Measurements from ENCODE around the gene KRTAP10-4. TPM values are rescaled to one million over a fixed set of nuclear protein-coding genes. Genes with fewer than 3 reads are reported as not detected.
"Not testable (repeated sequence)": the region's sequence is repeated elsewhere in the genome, so short reads cannot be mapped to it uniquely, and the experiment has no call there.

Gene KRTAP10-4
- total RNA-seq, 1 experiment from 2014 or later = not detected

DNA sequence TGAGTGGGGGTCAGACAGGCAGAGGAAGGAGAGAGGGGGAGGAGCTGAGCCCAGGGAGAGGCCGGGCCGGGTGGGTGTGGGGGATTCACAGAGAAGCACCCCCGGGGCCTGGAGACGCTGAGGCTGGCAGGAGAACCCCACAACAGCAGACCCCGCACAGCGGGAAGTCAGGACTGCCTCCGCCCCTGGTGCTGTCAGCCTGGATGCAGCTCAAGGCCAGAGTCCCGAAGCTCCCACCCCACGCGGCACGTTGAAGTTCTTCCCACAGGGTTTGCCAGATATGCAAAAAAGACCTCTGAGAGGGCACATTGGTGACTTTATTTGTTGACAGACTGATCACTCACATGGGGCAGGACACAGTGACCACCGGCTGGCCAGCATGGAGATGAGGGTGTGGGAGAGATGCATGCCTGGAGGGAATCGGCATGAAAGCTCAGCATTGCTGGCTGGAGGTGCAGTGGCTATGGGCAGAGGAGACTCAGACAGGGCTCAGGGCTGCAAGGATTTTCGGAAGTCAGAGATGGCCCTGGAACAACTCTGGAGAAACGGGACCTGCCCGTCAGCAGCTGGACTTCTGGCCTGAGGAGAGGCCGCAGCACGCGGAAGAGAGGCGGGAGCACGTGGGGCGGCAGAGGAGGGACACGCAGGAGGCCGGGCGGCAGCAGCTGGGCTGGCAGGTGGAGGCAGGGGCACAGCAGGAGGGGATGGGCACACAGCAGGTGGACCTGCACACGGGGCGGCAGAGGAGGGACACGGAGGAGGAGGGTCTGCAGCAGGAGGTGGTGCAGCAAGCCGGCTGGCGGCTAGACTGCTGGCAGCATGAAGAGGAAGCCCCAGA, 15.8 kb upstream of the KRTAP10-4 start:
- no peak for DNase-seq (ENCODE audit: low read depth)

DNA sequence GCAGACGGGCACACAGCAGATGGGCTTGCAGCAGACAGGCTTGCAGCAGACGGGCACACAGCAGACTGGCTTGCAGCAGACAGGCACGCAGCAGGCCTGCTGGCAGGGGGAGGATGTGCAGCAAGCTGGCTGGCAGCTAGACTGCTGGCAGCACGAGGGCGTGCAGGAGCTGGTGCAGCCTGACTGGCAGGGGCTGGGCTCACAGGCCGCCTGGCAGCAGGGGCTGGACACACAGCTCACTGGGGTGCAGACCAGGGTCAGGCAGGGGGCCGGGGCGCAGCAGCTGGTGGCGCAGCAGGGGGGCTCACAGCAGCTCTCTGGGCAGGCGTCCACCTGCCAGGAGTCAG, 15.2 kb upstream of the KRTAP10-4 start:
- DNase-seq (ENCODE audit: low read depth) = not testable (repeated sequence)

DNA sequence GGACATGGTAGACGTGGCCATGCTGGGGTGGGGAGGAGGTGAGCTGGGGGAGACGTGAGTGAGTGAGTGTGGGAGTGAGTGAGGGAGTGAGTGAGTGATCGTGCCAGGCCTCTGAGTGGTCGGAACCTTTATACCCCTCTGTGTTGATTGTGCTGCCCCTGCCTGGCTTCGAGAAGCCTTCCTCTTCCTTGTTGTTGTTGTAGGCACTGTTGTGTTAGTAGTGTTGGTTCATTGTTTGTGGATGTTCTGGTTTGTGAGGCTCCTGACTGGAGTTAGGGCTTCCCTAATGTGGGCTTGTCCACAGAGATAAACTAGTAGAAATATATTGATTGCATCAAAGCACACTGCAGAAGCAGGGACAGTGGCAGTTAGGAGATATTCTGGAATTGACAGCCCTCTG, 14.8 kb upstream of the KRTAP10-4 start, which contains the start of gene KRTAP10-3:
TSS of gene KRTAP10-3 (minus strand) at position 101 of the 400 bp plus-strand sequence. CDS start at position 21, 80 bp downstream.
- DNase-seq (ENCODE audit: low read depth) = no peak

DNA sequence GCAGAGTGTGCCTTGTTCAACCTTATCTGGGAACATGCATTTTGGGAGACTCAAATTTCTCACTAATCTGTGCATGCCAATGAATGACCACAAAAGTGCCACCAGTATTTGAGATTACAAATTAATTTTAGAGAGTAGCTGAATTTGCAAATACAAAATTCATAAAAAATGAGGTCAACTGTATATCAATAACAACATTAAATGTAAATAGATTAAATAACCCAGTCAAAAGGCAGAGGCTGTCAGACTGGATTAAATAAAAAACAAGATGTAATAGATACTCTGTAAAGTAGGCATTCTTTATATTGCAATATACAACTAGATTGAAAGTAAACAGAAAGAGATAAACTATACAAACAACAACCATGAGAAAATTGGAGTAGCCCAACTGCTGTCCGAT, 9.4 kb upstream of the KRTAP10-4 start:
- no peak for DNase-seq (ENCODE audit: low read depth)

DNA sequence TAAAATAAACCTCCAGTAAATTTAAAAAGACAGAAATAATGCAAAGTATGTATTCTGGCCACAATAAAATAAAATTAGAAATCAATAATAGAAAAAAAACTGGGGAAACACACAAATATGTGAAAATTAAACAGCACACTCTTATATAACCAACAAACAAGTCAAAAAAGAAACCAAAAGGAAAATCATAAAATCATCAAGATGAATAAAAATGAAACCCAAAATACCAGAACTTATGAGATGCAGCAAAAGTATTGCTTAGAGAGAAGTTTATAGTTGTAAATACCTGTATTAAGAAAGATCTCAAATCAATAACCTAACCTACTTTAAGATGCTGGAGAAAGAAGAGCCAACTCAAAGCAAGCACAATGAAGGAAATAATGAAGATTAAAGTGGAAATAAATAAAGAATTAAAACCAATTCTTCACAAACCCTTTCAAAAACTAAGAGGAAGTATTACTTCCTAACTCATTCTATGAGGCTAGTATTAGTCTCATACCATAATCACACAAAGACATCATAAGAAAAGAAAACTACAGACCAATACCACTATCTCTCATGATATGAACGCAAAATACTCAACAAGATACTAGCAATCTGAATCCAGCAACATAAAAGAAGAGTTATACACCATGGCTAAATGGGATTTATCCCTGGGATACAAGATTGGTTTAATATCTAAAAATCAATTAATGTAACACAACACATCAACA, 8.5 kb upstream of the KRTAP10-4 start:
- DNase-seq (ENCODE audit: low read depth) = no peak

DNA sequence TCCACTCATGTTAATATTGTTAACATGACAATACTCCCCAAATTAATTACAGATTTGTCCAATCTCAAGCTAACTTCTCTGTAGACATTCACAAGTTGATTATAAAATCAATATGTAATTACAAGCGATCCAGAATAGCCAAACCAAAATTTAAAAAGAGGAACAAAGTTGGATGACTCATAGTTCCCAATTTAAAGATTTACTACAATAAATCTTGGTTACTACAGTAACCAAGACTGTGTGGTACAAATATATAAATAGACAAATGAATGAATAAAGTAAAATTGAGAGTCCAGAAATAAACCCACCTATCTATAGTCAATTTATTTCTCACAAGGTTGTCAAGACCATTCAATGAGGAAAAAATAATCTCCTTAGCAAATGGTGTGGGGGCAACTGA, 7.1 kb upstream of the KRTAP10-4 start:
- no peak for DNase-seq (ENCODE audit: low read depth)

DNA sequence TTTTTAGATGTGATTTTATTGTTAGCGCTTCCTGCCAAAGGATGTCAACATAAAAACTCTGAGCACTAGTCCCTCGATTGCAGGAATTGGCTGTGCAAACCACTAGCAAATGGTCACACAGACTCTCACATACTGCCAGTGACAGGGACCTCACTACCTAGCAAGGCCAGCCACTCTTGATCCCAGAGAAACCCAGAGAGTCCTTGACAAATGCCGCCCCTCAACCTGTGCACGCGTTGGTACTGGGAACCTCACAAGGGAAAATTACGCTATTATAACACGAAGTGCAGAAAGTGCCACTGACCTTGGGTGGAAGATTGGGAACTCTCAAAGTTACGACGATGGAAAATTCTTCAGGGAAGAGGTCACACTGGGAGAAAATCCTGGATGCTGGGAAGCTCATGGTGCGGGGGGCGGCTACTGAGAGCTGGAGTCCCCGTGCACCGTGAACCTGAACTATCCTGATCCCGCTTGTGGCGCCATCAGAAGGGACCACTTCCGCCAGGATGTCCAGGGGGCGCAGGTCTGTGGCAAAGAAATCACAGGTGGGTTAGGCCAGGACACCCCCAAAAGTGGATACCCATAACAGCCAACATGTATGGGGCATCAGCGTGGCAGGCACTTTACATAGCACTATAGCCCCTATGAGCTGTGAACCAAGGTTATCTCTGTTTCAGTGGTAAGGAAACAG, 5.9 kb upstream of the KRTAP10-4 start:
- DNase-seq (ENCODE audit: low read depth) = no peak

DNA sequence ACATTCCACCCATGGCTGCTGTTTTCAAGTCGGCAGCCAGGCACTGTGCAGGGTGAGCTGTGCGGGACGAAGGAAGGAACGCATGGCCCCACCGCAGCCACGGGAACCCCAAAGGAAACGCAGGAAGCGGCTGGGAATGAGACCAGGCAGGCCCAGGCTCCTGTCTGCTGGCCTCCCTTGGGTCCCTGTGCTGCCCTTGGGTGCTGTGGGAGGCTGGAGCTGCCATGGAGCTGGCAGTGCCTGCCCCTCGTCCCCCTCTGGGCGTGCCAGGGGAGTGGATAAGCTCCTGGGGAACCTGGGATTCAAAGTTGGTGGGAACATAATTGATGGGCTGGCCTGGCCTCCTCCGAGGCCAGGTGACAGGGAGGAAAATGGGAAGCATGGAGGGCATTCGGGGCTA, 5.3 kb upstream of the KRTAP10-4 start:
- no peak for DNase-seq (ENCODE audit: low read depth)

DNA sequence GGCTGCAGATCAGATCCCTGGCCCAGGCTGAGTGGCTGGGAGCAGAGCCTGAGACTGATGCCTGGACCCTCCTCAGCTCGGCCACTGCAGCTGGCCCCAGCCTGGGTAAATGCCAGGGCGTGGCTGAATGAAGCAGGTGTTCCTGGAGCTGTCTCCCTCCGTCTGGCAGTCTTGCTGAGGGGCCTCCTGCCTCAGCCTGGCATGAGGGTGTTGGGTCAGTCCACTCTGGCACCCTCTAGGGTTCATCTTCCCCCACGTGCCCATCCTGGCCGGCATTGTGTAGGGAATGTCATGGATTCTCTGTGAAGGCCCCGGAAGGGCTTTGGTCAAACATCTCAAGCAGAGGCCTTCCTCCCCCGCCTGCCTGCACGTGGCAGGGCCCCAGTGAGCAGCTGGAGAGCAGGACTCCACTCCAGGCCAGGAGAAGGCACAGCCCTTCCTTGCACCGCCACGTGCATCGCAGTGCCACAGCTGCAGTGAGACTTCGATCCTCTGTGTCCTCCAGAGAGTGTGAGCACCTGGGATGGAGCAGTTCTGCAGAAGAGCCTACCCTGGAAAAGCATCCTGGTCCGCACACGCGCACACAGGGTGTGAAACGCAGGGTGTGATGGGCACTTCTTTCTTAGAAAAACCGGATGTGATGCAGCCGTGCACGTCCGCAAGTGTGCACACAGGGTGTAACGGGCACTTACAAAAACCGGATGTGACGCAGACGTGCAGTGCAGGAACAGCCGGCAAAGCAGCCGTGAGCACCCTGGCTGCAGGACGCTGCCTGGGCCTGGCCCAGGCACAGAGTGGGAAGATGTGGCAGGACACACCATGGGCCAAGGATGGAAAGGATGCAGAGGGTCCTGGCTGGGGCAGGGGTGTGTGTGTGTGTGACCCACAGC, 4.6 kb upstream of the KRTAP10-4 start:
- DNase-seq (ENCODE audit: low read depth) = no peak

DNA sequence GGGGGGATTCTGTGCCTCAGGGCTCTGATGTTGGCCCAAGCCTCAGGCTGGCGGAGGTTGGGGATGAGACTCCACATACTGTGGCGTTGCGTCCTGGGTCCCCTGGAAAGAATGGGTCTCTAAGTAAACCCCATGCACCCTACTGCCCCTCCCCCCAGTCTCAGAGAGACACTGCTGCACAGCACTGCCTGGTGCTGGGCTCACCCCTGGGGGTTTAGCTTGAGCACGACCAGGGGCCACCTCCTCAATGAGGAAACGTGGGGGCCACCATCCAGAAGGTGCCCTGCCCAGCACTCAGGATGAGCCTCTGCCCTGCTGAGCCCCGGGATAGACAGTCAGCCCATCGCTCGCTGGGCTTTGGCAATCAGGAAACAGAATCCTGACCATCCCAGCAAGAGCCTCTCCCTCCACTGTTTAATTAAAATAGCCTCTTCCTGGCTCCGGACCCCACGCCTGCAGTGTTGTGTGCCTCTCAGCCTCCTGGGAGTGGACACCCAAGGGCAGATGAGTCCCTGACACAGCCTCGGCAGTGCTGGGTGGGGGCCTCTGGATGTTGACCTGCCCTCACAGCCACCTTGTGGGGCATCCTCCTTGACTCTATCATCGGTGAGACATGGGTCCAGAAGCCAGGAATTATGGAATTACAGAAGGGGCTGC, 3.5 kb upstream of the KRTAP10-4 start:
- DNase-seq (ENCODE audit: low read depth) = no peak

DNA sequence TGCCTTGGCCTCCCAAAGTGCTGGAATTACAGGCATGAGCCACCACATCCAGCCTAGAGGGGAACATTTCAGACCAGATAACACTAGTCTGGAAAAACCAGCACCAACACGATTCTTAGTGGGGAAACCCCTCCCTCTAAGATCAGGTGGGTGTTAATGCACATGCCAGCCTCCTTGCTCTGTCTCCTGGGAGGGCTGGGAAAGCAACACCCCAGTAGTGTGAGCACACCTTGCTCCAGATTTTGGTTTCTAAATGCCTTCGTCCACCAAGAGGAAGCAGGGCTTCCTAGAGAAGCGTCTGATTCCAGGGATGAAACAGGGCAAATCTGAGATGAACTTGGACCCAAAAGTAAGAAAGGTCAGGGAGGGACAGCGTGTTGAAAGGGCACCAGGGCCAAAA, 2.2 kb upstream of the KRTAP10-4 start:
- no peak for DNase-seq (ENCODE audit: low read depth)

DNA sequence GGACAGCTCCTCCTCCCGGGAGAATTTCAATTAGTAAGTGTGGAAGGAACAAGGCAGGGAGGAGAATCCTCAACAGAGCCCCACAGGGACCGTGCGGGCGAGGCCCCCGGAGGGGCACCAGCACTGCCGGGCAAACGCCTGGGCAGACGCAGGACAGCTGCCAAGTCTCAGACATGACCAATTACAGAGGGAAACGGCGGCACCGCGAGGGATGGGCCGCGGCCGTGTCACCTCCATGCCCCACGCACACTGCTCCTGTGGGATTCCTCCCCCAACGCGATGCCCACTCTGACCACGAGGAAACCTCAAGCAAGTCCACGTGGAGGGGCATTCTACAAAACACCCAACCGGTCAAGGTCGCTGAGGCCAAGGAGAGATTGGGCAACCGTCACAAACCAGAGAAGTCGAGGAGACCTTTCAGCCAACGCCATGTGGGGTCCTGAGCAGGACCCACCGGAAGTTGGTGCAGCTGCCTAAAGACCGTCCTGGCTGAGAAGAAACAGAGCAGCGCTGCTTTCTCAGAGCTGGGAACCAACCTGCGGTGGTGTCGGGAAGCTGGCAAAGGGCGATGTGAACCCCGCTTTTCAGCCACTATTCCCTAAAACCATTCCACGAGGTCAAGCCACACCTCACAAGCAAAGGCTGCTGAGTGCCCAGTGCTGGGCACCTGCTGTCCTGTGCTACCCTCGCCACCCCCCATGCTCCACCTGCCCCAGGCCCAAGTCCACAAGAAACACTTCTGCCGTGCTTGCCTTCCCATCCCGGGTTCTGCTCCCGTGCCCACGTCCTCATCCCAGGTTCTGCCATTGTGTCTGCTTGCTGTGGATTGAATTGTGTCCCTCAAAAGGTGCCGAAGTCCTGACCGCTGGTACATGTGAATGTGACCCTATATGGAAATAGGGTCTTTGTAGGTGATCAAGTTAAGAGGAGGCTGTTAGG, 1.4 kb upstream of the KRTAP10-4 start:
- DNase-seq (ENCODE audit: low read depth) = no peak

DNA sequence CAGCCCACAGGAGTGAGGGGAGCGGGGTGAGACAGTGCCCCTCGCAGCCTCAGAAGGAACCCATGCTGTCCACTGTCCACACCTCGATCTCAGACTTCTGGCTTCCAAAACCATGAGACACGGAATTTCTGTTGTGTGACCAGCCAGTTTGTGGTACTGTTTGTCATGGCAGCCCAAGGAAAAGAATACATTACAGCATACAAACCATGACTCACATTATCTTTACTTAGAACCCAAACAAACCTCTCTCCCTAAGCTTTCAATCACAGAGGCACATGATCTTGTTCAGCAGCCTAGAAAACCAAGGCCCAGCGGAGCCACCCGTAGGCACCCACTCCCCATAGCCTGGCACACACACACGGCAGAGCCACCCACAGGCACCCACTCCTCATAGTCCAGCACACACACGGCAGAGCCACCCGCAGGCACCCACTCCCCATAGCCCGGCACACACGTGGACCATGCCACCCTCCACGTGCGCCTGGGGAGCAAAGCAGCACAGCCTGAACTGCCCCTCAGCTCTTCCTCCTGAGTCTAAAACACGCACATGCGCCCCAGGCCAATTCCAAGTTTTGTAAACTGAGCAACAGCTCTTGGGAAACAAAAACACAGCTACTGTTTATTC, 458 bp upstream of the KRTAP10-4 start:
- DNase-seq (ENCODE audit: low read depth) = peak; percentile 54

DNA sequence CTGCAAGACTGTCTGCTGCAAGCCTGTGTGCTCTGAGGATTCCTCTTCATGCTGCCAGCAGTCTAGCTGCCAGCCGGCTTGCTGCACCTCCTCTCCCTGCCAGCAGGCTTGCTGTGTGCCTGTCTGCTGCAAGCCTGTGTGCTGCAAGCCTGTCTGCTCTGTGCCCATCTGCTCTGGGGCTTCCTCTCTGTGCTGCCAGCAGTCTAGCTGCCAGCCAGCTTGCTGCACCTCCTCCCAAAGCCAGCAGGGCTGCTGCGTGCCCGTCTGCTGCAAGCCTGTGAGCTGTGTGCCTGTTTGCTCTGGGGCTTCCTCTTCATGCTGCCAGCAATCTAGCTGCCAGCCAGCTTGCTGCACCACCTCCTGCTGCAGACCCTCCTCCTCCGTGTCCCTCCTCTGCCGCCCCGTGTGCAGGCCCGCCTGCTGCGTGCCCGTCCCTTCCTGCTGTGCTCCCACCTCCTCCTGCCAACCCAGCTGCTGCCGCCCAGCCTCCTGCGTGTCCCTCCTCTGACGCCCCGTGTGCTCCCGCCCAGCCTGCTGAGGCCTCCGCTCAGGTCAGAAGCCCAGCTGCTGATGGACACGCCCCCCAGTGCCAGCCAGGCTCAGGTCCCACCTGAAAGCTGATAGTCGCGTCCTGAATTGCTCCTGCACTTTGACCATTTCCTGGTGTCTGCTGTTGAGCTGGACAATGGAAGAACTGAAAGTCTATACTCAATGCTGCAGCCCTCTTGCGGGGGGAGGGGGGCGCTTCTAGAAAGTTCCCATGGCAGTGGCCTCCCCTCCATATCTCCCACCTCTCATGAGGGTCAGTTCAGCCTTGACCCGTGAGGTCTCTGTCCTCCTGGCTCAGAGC, 1.2 kb downstream of the KRTAP10-4 start:
- DNase-seq (ENCODE audit: low read depth) = no peak

DNA sequence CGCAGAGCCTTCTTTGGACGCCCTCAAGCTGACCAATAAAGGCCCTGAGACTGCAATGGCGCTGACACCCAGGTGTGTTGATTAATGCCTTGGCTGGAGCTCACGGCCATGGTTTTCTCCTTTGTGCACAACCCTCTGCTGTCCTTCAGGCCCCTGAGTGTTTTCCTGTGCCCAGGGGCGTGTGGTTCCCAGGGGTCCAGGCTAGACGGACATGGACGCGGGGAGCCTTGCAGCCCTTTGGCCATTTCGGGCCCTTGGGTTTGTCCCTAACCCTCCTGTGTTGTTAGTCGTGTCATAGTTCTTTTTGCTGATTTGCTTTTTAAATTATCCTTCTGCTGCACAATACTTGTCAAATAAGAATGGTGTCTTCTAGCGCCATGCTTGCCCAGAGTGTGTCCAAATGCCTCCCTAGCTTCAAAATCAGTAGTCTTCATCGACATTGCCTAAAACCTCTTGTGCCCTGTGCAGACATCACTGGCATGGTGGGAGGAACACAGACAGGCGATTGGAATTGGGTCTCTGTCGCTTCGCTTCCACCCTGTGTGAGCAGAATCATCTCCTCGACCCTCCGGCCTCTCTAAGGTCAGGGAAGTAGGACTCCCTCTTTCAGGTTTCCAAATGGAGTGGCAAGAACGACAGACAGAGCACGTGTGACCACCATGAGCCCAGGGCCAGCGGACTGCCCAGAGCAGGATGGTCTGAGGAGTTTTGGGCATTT, 1.9 kb downstream of the KRTAP10-4 start:
- DNase-seq (ENCODE audit: low read depth) = no peak

DNA sequence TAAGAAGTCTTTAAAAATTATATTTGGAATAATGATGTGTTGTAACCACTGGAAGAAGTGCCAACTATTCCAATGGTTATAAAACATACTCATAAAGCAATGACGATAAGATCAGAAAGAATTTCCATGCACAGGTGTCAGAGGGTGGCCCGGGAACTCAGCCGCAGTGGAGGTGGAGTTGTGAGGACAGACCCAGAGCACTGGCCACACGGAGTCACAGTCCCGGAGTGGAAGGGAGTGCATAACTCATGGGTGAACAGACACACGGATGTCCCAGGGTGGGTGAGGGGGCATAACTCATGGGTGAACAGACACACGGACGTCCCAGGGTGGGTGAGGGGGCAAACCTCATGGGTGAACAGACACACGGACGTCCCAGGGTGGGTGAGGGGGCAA, 2.5 kb downstream of the KRTAP10-4 start:
- no peak for DNase-seq (ENCODE audit: low read depth)

DNA sequence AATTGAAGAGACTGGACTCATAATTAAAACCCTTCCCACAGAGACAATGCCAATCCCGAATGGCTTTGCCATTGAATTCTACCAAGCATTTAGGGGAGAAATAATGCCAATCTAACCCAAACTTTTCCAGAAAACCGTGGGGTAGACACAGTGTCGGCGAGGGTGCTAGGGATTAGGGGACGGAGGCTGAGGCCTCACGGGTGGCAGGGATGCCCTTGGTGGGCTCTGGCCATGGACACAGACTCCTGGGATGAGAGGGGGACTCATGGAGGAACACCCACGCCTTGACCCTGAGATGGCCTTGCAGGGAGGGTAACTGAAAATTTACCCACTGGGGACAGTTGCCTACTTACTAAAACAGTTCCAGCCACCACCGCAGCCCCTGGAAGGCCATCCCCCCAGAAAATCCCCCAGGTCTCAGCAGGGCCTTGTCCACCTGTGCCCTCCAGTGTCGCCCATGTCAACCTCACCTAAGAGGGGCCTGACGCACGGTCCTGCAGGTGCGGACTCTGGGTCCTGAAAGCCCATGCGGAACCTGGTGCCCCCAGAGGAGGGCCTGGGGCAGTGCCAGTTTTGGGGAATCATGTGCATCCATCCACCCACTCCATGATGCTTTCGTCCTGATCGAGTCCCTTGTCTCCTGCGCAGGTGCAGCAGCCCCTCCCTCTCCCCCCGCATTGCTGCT, 5.0 kb downstream of the KRTAP10-4 start:
- DNase-seq (ENCODE audit: low read depth) = no peak

All from M059J (cell line).